Psoas muscle (tissue), 8 donors: Measurements from ENCODE around the gene INSR. TPM values are rescaled to one million over a fixed set of nuclear protein-coding genes. Genes with fewer than 3 reads are reported as not detected.

Source experiments
- ATAC-seq, 4 donors: fragments of 200-7000 bp; cut with Tn5 transposase; one replicate each; pipeline ENCODE4 v1.9.1; 2020; ENCODE audit warnings: moderate library complexity in 3 of 4, mild to moderate bottlenecking in 2 of 4
- DNase-seq, 2 donors: peaks; one replicate each; pipeline ENCODE4 v3.0.0-alpha.2; 2020
- H3K27ac ChIP-seq: fragments of 200-600 bp; one replicate; pipeline ENCODE4 v1.8.0; 2022
- H3K27me3 ChIP-seq, 3 donors: fragments of 200-600 bp in 1 of 3; one replicate each; pipeline versions ENCODE4 v1.6.1 to v1.8.0; 2013 to 2022; ENCODE audit warnings: low read length in 2 of 3, mild to moderate bottlenecking in 2 of 3, moderate library complexity in 1 of 3; ENCODE audit not compliant: insufficient read depth in 3 of 3
- H3K36me3 ChIP-seq, 2 donors: fragments of 200-600 bp in 1 of 2; one replicate each; pipeline versions ENCODE4 v1.6.1 to v1.8.0; 2013 to 2022; ENCODE audit warnings: low read depth in 1 of 2, mild to moderate bottlenecking in 1 of 2, moderate library complexity in 1 of 2; ENCODE audit not compliant: insufficient read depth in 1 of 2
- H3K4me1 ChIP-seq: fragments of 200-600 bp; one replicate; pipeline ENCODE4 v1.8.0; 2022
- H3K4me3 ChIP-seq: fragments of 200-600 bp; one replicate; pipeline ENCODE4 v1.8.0; 2022; ENCODE audit warnings: mild to moderate bottlenecking
- H3K9me3 ChIP-seq: fragments of 200-600 bp; one replicate; pipeline ENCODE4 v1.8.0; 2022
- WGBS, 3 donors: extraction: QIAGEN DNeasy Blood & Tissue Kit; methylation state at CpG; one replicate each; pipeline versions ENCODE4 v1.1.6 to v1.1.7; 2013; 5-methylcytosine and 5-hydroxymethylcytosine counted together
- intact Hi-C, 2 donors: fragments of 100-400 bp; cut with DNase I; formaldehyde crosslinking; loops; one replicate each; pipeline versions ENCODE4 v1.11.0 to v1.14.2; 2022
- polyA plus RNA-seq, 3 donors: library from polyadenylated mRNA; stranded (reverse); fragments of 200-250 nt; gene quantifications; one replicate each; pipeline ENCODE4 v1.2.3, GENCODE V29; 2013
- total RNA-seq, 4 donors: library from RNA; stranded (reverse); fragmentation: NEBNext Ultra II Directional in 2 of 4; extraction: Animal tissue kit (Norgen Biotek cat#: 25700) in 2 of 4; gene quantifications; one replicate each; pipeline versions ENCODE4 v1.2.1 to v1.2.4, GENCODE V29; 2021 to 2023
- TF ChIP-seq, protein P1 (sequence below): fragments of 200-600 bp; IDR thresholded peaks from one replicate; pipeline ENCODE4 v1.8.0; 2022; ENCODE audit warnings: antibody characterized with exemption
- donor health status: healthy with polysubstance abuse.
- donor health status: DM: no; HTN: no; CAD: no; lungs with moderate emphysema.
- donor health status: Bipolar disorder and iron deficiency.
- donor health status: healthy.
- donor health status: DM: yes; HTN: yes; CAD: no.
- donor health status: DM: no; HTN: no; CAD: no.
- donor health status: DM: no; HTN: no; CAD: no.
- donor health status: DM: yes; HTN: yes; CAD: no.

Gene INSR
- total and polyA plus RNA-seq, 7 donors: 3.7 to 95.1 (median 48.5) TPM

DNA sequence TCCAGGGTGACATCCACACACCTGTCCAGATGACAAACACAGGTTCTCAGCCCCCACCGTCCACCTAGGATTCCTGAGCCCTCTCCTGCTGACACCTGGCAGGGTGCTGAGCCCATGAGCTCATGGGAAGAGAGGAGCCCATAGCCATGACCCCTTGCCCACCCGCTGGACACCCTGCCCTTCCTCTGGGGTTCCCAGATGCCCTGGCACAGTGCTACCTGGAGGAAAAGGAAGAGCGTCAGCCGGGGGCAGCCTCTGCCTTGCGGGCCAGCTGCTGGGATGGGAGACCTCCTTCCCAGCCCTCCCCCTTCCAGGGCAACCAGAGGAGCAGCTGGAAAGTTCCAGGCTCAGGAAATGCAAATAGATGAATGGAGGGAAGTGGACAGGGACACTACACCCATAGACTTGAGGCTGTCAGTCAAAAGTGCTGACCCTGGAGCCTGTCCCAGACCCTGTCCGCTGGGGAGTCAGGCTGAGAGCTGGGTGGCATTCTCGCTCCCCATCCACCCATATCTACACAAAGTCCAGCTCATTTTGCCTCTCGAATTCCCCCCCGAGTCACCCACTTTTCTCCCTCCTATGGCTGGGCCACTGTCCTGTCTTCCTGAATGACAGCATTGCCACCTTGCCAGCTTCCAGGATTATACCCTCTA, 42.2 kb upstream of the INSR start:
- Histone ChIP-seq H3K4me3 (no peak overlapping the region), H3K27ac (no peak overlapping the region), H3K9me3 (no peaks in the 10 kb centered on the region), H3K27me3 (no peaks in the 10 kb centered on the region), H3K4me1 (no peaks in the 10 kb centered on the region), H3K36me3 (no peaks in the 10 kb centered on the region)
- DNase-seq: no peak
- TF ChIP-seq, protein P1, sequence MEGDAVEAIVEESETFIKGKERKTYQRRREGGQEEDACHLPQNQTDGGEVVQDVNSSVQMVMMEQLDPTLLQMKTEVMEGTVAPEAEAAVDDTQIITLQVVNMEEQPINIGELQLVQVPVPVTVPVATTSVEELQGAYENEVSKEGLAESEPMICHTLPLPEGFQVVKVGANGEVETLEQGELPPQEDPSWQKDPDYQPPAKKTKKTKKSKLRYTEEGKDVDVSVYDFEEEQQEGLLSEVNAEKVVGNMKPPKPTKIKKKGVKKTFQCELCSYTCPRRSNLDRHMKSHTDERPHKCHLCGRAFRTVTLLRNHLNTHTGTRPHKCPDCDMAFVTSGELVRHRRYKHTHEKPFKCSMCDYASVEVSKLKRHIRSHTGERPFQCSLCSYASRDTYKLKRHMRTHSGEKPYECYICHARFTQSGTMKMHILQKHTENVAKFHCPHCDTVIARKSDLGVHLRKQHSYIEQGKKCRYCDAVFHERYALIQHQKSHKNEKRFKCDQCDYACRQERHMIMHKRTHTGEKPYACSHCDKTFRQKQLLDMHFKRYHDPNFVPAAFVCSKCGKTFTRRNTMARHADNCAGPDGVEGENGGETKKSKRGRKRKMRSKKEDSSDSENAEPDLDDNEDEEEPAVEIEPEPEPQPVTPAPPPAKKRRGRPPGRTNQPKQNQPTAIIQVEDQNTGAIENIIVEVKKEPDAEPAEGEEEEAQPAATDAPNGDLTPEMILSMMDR: no peak
- WGBS, 3 donors: 70 to 72% (median 71%) methylated on average over 9 of the region's 9 CpGs
- intact Hi-C loops: no loop called here
- ATAC-seq: no peak

DNA sequence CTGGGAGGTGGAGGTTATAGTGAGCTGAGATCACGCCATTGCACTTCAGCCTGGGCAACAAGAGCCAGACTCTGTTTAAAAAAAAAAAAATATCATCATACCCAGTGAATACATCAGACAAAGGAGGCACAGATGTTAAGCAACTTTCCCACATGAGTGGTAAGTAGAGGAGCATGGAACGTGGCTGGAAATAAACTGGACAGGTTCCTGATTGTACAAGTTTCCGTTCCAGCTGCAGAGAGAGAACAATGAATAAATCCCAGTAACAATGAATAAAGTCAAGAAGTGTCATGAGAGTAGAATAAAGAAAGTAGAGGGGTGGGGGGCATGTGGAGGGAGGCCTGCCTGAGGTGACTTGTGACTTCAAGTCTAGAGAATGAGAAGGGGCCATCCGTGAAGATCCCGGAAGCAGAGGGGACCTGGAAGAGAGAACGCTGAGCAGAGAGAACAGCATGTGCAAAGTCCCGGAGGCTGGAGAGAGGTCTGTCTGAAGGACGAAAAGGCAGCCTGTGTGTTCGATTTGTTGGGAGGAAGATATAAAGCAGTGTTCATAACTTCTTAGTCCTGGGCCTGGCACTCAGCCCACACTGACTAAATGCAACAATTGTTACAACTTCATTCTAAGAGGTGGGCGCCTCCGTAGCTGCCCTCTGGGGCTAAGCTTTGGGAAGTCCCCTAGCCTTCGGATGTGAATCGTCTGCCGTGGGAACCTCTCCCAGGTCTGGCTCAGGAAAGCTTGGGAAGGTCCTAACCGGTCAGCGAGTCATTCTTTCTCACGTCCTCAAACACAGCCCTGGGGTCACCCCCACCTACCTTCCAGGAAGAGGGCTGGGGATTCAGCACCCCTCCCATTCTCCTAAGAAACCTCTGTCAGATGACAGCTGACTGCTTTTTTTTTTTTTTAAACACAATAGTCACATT, 39.2 kb upstream of the INSR start:
- H3K4me1 ChIP-seq: no peaks in the 10 kb centered on the region
- WGBS, 3 donors: 35 to 44% (median 37%) methylated on average over 17 of the region's 17 CpGs
- no peak overlapping the region for H3K4me3 ChIP-seq
- TF ChIP-seq, protein P1: no peak
- no peaks in the 10 kb centered on the region for H3K27me3 ChIP-seq
- no peak for DNase-seq
- peak in 1 of 4 donors; percentile 28 for ATAC-seq
- intact Hi-C loops: no loop called here
- H3K9me3 ChIP-seq: no peaks in the 10 kb centered on the region
- no peak overlapping the region for H3K27ac ChIP-seq
- no peaks in the 10 kb centered on the region for H3K36me3 ChIP-seq

GRCh38 chr19:7331446-7331845, 37.2 kb upstream of the INSR start:
- H3K9me3 ChIP-seq: no peaks in the 10 kb centered on the region
- 79 to 89% (median 85%) methylated on average over 4 of the region's 4 CpGs for WGBS, 3 donors
- no peaks in the 10 kb centered on the region for H3K36me3 ChIP-seq
- H3K27me3 ChIP-seq: no peaks in the 10 kb centered on the region
- intact Hi-C loops: no loop called here
- H3K4me1 ChIP-seq: no peaks in the 10 kb centered on the region
- H3K4me3 ChIP-seq: no peak overlapping the region
- H3K27ac ChIP-seq: no peak overlapping the region
- DNase-seq (no peak), ATAC-seq (no peak)
- TF ChIP-seq, protein P1: no peak

DNA sequence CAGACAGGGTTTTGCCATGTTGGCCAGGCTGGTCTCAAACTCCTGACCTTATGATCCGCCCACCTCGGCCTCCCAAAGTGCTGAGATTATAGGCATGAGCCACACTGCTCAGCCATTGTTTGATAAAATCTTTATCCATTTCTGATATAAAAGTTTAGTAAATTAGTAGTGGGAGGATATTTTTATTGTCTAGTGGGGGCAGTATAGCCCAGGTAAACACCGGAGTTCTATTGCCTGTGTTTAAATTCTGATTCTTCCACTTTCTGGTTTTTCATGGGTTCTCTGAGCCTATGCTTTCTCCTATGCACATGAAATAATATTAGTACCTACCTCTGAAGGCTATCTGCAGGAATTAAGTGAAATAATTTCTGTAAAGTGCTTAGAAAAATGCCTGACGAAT, 34.4 kb upstream of the INSR start:
- Histone ChIP-seq H3K4me3 (no peak overlapping the region), H3K9me3 (peaks cover 4% of the 10 kb centered on the region), H3K27me3 (no peaks in the 10 kb centered on the region), H3K4me1 (no peaks in the 10 kb centered on the region), H3K36me3 (no peaks in the 10 kb centered on the region), H3K27ac (no peak overlapping the region)
- TF ChIP-seq, protein P1: no peak
- WGBS, 3 donors: 90 to 93% (median 93%) methylated on average over 4 of the region's 4 CpGs
- ATAC-seq (no peak), DNase-seq (no peak)
- intact Hi-C loops: no loop called here
